HG03097 (cell line): Measurements from ENCODE around the gene GNPTG.

Source experiments
- ATAC-seq: cut with Tn5 transposase; IDR thresholded peaks from one replicate; pipeline ENCODE4 v1.9.1; 2021; ENCODE audit not compliant: unreplicated experiment, low FRiP score

GNPTG gene

DNA sequence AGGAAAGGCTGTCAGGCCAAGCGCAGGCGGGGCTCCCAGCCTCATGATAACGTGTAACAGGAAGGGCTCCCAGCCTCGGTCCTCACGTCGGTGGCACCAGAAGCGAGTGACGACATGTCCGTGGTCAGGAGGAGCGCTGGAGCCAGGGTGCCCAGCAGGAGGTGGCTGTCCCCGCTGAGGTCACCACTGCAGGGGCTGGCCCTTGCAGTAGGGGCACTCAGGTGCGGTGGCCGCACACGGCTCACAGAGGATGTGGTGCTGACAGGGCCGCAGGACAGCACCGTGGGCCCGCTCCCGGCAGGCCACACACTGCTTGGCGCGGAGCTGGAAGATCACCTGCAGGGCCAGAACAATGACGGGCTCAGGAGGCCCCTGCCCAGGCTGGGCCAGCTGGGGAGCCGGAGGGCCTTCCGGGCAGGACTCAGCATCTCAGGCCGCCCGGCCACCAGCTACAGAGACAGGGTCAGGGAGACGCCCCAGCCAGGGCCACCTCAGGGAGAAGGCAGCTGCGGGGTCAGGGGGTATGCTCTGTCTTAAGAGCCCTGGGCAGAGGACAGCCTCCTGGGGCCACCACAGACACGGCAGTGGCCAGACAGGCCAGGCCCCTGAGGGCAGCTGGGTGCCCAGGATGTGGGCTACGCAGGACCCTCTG lies 14.5 kb downstream of the GNPTG start:
- no peak for ATAC-seq

GRCh38 chr16:1366712-1367299 lies 15.1 kb downstream of the GNPTG start:
- ATAC-seq, result no peak

DNA sequence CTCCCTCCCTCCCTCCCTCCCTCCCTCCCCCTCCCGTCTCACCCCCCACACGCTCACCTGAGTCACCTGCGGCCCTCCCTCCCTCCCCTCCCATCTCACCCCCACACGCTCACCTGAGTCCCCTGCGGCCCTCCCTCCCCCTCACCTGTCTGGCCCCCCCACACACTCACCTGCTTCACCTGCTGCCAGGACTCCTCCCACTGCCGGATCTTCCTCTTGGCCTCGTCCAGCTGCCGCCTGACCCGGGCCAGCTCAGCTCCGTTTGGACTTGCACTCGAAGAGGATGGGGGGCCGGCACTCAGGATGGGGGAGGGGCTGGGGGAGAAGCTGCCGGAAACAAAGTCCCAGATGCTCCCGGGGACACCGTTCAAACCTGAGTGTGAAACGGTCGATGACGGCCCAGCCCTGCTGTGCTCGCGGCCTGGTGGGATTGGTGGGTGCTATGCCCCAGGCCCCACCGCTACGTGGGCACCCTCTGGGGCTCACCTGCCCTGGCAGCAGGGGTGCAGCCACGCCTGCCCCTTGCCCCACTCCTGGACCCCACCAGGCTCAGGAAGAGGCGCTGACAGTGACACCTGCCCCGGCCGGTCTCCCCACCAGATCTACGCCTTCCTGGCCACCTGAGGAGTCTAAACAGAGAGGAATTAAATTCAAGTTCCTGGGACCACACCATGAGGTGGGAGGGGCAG lies 15.9 kb downstream of the GNPTG start:
- ATAC-seq, result no peak

DNA sequence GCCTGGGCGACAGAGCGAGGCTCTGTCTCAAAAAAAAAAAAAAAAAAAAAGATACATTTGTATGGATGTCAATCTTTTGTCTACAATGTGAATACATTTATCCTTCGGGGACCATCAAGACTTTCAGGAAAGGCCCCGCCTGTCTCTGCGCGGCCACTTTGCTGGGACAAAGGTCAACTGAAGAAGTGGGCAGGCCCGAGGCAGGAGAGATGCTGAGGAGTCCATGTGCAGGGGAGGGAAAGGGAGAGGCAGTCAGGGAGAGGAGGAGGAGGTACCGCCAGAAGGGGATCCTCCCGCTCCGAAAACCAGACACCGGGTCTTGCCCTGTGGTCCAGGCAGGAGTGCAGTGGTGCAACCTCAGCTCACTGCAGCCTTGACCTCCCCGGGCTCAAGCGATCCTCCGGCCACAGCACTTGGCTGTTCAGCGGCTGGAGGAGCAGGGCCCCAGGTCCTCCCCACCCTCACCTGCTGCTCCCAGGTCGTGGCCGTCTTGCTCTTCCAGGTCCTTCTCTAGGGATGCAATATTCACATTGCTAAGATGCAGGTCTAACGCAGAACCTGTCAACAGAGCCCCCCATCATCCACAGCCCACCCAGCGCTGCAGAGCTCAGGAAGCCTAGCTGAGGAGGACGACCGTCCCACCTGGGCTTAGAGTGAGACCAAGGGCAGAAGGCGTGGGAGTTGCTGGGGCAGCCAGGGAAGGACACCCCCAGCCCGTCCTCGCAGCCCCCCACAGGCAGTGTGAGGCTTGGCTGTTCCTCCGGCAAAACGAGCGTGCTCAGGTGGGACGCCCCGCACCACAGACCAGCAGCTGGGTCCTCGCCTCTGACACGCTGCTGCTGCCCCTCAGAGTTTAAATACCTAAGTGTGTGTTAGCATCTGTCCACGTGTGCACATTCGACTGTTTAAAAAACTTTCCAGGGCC lies 19.6 kb downstream of the GNPTG start:
- no peak for ATAC-seq

DNA sequence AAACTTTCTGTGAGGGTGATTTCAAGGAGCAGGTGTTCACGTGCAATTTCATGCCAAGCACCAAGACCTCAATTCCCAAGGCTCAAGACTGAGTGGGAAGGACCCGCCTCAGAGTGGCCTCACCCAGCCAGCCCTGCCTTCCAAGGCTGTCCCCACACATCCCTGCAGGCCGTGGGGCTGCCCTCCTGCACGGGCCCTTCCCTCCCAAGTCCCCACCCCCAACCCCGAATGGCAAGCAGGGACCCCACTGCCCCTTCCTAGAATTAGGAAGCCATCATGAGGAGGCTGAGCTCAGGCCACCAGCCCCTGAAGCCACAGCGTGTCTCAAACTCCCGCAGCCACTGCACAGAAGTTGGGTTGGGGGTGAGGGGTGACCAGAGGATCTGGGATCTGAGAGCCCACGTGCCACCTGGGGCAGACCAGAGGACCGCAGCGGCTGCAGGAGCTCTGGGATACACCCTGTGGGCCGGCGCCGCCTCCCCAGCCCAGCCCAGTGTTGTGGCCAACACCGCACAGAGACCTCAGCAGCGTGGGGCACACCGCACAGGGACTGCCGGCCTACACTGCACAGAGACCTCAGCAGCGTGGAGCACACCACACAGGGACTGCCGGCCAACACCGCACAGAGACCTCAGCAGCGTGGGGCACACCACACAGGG lies 20.7 kb downstream of the GNPTG start:
- ATAC-seq, result no peak

DNA sequence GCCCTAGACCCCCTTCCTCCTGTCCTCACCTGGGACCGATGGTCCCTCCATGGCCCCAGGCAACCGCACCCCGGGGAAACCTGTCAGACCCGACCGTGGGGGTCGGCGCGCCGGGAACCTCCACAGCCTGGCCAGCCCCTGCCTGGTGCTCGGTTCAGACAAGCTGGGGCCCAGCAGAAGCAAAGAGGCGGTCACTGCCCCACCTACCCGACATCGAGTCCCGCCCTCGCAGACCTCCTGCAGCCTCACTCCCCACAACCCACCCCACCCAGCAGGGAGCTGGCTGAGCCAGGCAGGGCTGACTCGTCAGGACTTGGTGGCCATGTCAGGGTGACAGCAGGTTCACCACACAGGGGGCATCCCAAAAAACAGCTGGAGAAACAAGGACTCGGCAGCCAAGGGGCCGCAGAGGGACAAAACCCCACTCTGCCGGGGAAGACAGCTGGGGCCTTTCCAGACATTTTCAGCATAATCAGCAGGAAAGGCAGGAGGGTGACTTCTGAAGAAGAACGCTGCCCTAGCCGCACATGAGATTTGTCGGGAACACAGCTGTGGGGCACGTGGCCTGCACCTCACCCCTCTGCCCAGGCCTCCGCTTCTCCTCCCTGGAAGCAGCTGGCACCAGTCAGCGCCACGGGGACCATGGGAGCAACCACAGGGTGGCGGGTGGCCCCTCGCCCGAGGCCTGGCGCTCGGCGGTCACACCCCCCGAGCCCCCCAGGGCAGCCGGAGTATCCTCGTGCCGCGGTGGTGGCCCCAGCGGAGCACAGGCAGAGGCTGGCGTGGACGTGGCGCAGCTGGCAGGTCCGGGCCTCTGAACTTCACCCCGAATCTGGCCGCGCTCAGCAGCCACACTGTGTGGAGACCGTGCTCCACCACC lies 22.9 kb downstream of the GNPTG start:
- no peak for ATAC-seq

- ATAC-seq, result no peak
Observed at GRCh38 chr16:1375298-1375640, 23.5 kb downstream of the GNPTG start.

GRCh38 chr16:1375741-1376410 lies 24.1 kb downstream of the GNPTG start:
- no peak for ATAC-seq

GRCh38 chr16:1377406-1378010 lies 25.8 kb downstream of the GNPTG start:
- no peak for ATAC-seq

DNA sequence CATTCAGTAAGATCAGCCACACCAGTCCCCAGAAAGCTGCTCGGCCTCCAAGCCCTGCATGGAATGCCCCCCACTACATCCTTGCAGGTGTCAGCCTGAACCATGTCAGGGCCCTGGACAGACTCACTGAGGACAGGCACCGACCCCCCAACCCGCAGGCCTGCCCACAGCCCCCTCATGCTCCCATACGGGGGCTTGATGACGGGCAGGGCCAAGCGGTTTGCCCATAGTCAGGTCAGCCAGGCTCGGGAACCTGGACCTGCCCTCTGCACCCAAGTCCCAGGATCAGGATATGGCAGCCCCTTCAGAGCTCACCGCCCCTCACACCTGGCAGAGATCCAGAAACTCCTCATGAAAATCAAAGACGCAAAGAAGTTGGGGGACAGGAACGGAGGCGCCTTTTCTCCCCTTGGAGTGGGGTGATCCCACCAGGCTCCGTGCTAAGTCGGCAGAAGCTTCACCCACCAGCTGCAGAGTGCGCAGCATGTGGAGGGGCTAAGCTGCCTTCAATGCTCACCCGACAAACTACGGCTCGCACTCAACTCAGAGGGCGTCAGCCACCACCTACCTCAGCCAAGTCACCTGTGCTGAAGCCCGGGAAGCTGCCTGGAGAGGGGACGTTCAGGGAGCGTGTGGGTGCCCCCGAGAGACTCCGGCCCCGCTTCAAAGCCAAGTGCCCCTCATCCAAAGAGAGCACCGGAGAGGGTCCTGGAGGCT lies 26.5 kb downstream of the GNPTG start:
- ATAC-seq, result no peak

GRCh38 chr16:1378804-1379303 lies 27.1 kb downstream of the GNPTG start:
- no peak for ATAC-seq

DNA sequence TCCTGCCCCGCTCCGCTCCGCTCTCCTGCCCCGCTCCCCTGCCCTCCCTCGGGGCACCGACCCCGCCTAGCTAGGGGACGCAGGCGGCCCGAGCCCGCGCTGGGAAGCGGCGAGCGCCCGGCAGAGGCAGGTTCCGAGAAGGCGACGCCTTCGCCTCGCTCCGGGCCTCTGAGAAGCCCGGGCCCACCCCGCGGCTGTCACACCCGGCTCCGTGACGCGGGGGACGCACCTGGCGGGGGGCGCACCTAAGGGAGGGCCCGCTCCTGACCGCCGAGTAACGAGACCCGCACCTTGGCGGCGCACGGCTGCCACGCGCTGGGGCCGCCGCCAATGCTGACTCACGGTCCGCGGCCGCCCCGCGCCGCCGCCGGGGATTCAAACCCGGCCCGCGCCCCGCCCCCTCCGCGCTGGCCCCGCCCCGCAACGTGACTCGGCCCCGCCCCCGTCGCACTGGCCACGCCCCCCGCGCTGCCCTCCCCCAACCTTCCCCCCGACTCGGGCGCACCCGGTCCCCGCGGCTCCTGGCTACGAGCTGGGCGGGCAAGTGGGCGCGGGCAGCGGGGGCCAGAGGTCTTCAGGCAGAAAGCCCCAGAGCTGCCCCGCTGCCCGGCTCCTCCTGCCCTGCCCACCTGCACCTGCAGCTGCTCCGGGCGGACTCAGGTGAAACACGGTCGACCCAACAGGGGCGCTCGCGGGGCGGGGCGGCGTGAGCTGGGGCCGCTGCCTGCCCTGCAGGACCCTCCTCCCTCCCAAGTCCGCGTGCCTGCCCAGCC lies 27.8 kb downstream of the GNPTG start:
- ATAC-seq, result no peak

DNA sequence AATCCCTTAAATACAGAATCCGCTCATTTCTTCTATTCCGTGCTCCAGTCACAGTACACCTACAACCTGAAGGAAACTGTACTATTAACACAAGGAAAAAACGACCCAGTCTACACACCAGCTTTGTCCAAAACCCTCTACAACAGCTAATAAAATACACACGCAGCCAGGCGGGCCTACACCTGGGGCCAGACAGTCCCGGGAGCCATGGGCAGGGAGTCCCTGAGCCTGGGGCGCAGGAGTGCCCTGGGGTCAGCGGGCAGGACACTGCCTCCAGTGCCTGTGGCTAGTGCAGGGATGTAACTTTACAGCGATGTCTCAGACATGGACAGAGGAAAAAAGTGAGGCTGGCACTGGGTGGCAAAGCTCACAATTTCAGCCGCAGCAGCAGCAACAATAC lies 28.5 kb downstream of the GNPTG start:
- no peak for ATAC-seq

- no peak for ATAC-seq
Observed at GRCh38 chr16:1381612-1382406, 30.1 kb downstream of the GNPTG start.

GRCh38 chr16:1383556-1383955 lies 31.8 kb downstream of the GNPTG start:
- ATAC-seq, result no peak

DNA sequence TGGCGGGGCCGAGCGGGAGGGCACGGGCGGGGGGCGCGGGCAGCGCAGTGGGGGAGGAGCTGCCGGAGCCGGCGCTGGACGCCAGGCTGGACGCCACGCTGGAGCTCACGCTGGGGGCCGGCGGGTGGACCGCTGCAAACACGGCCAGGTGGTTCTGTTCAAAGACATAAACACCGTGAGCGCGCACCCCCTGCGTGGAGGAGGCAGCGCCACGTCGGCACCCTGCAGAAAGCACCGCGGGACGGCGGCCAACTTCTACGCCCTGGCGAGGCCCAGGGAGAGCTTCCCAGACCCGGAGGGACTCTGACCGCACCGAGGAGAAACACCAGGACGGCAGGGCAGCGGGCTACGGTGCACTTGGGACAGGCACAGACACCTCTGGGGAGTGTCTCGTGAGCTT lies 33.5 kb downstream of the GNPTG start:
- ATAC-seq, result no peak
